Measurements from ENCODE around the gene CSF1.
A peak's percentile ranks its signal among the peaks of the same experiment; 100 is the strongest.

DNA sequence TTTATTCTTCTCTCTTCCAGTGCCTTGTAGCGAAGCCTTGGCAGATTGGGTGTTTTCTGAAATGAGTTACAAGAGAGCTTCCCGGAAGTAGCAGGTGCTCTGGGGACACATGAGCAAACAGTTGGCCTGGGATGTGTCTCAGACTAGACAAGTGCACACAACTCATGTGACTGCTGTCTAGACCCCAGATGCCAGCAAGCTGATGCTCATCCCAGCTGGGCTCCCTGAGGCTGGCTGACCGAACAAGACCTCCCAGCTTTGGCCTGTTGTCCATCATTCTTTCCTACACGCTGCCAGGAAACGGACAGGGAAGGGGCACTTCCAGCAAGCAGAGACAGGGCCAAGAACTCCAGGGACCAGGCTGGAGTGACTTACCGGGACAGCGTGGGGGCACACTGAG, 18.7 kb upstream of the CSF1 start:
- TF ChIP-seq, protein P1, sequence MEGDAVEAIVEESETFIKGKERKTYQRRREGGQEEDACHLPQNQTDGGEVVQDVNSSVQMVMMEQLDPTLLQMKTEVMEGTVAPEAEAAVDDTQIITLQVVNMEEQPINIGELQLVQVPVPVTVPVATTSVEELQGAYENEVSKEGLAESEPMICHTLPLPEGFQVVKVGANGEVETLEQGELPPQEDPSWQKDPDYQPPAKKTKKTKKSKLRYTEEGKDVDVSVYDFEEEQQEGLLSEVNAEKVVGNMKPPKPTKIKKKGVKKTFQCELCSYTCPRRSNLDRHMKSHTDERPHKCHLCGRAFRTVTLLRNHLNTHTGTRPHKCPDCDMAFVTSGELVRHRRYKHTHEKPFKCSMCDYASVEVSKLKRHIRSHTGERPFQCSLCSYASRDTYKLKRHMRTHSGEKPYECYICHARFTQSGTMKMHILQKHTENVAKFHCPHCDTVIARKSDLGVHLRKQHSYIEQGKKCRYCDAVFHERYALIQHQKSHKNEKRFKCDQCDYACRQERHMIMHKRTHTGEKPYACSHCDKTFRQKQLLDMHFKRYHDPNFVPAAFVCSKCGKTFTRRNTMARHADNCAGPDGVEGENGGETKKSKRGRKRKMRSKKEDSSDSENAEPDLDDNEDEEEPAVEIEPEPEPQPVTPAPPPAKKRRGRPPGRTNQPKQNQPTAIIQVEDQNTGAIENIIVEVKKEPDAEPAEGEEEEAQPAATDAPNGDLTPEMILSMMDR (IDR thresholded peaks at IDR 0.05): no peak
- TF ChIP-seq POLR2AphosphoS5 (IDR thresholded peaks at IDR 0.05) (peak in 1 of 4 donors; percentile 6), POLR2A (IDR thresholded peaks at IDR 0.05) (no peak)
